SU-DHL-6 (cell line): ENCODE data around the gene SLC36A3.

ENCODE experiments used
- CTCF ChIP-seq: fragments of 200-600 bp; sonication (generic); IDR thresholded peaks from one replicate; pipeline ENCODE4 v1.5.1; 2017; ENCODE audit warnings: antibody characterized with exemption, mild to moderate bottlenecking, low read length, moderate library complexity; ENCODE audit not compliant: insufficient read depth, poor library complexity, severe bottlenecking
- EZH2phosphoT487 ChIP-seq: fragments of 200-600 bp; sonication (generic), shearing (Covaris generic); conservative IDR thresholded peaks from 2 replicates; pipeline ENCODE4 v1.6.1; 2018; ENCODE audit warnings: mild to moderate bottlenecking, antibody characterized with exemption, low read length, moderate library complexity, mixed read lengths

GRCh38 chr5:151252762-151253604 lies 50.6 kb downstream of the SLC36A3 start, which contains the start of gene GM2A:
- no peak for TF ChIP-seq CTCF
- TF ChIP-seq EZH2phosphoT487 = no peak
